Retina (tissue), 1 donor: Measurements from ENCODE around the gene ADAMTS5.

Experiments used
- DNase-seq: peaks from one replicate; pipeline ENCODE4 v3.0.0-alpha.2; 2016

Gene ADAMTS5

DNA sequence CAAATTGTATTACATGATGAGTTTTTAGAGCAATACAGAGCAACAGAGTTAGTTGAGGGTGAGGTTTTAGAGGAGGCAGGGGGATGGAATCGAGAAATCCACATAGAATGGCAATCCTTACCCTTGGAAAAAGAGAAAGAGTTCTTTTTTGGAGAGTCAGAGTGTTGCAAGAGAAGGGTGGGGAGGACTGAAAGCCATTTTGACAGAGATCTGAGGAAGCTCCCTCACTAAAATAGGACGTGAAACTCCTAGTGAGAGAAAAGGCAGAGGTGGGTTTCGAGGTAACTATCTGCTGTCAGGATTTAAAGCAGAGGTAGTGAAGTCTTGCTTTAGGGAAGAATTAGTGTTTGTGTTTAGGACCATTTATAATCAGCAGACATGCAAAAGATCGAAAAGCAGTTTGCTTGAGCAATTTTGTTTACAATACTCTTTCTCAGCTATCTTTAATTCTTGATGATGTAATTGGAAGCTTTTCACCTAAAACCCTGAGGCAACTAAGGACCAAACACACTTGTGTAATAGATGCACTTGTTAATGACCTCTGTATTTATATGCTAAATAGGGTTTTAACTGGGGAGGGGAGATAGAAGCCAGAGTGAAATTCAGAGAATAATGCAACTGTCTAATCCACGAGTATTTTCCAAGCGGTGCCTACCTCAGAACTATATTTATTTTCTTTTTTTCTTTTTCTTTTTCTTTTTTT is 20.0 kb downstream of the ADAMTS5 start:
- DNase-seq, result no peak

DNA sequence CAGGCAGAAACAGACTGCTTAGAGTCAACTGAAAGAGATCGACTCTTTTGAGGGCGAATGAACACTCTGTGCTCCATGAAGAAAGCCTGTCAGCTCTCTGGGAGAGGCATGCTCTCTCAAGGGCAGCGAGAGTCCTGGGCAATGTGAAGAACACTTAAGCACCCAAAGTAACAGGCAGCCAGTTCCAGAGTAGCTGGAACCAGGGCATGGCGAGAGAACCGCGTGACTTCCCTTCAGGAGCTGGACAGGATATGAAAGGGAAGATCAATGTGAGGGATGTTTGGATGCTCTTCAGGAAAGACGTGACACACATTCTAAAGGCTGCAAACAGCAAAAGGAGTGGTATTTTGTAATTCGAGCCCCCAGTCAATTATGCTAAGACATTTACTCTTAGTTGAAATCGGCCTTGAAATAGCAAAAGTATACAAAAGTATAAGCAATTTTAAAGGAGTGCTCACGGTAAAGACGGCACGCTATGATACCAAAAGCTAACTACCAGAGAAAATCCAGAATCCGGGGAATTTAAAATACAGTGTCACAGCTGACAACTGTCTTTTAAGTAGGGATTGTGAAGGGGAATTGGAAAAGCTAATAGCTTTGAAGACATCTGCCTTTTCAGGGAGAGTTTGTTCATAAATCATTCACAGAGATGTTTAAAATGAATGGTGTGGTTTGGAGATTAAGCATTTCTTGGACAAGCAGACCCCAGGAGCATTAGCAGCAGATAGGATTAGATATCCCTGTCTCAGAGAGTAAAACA is 20.8 kb downstream of the ADAMTS5 start:
- DNase-seq, result peak; percentile 14

- no peak for DNase-seq
These were observed 23.0 kb downstream of the ADAMTS5 start for GRCh38 chr21:26943921-26944320.

DNA sequence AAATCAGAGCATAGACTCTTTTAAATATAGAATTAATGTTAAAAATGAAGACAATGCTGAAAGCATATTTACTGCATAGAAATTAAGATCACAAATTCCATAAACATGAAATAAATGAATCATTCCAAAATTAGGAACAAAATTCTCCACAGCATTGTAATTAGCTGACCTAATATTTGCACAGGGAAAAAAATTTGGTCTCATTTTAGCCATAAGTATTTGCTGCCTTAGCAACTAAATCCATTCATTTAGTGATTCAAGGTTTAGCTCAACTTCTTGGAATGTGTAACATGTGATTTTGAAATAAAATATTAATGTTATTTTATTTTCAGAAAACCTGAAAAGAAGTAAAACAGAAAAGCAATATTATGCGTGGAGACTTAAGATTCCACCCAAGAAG is 25.5 kb downstream of the ADAMTS5 start:
- no peak for DNase-seq

GRCh38 chr21:26939601-26940111 is 27.2 kb downstream of the ADAMTS5 start:
- DNase-seq, result no peak

- no peak for DNase-seq
These were observed 30.2 kb downstream of the ADAMTS5 start for GRCh38 chr21:26936641-26937040.

DNA sequence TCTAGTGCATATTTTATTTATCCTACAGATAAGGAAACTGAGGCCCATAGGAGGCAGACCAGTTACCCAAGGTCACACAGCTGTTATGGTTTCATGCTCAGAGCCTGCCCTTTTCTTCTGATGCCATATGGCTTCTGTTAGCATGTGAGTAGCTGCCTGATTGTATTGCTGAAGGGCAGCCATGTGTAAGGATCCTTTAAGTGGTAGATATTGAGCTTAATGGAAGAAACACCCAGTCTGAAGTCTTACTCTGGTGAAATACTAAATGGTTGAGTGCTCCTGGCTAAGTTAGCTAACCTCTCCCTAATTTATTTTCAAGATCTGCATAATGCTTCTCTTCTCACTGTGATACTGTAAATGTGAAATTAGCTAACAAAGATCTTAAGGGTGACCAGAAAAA is 30.9 kb downstream of the ADAMTS5 start:
- DNase-seq, result peak; percentile 39

GRCh38 chr21:26934383-26934782 is 32.5 kb downstream of the ADAMTS5 start:
- no peak for DNase-seq

- peak; percentile 31 for DNase-seq
These were observed 33.4 kb downstream of the ADAMTS5 start for GRCh38 chr21:26933448-26933847.

- no peak for DNase-seq
These were observed 41.3 kb downstream of the ADAMTS5 start for GRCh38 chr21:26925636-26926035.

DNA sequence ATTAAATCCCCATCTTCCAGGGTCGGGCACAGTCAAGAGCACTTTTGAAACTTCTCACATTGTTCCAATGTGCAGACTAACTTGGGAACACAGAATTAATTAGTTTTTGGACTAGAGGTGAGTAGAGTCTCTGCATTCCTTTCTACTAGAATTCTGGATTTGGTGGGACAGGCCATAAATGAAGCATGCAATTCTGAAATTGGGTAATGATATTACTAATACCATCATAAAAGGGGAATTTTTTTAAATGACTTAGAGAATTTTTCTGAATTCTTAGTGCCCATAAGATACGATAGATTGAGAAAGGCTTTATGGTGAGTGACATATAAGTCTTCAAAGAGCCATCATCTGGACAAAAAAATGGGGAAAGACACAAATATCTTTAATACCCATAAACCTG is 41.8 kb downstream of the ADAMTS5 start:
- DNase-seq, result no peak

DNA sequence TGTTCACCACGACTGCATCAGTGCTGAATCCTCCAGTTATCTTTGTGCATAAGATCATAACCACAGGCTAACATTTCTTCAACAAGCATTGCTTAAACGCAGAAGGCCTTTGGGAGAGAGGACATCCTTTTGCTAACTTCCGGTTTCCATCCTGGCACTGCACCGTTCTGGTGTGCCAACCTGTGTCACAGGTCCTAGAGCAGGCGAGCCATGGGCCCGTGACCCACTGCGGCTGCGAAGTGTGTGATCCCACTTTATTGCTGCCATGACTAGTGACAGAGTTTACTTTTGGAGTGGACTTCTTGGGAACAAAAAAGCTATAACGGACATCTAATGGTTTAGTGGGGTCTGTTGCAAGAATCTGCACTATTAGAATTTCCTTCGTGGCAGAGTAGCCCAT is 42.9 kb downstream of the ADAMTS5 start:
- no peak for DNase-seq

DNA sequence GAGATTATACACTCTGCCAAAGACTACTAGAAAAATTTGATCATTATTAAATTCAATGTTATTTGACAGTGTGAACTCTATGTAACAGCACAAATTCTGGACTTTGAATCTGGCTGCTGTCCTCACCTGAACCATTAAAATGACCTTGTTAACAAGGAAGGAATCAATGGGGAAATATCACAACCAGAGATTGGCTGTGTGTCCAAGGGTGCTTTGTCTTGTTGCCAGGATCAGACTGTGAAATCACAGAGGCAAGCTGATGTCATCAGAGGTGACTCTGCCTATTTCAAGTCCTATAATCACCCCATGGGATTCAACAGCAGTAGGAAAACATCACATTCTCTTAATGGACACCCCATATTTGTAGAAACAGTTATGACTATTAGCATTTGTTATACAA is 46.8 kb downstream of the ADAMTS5 start:
- no peak for DNase-seq

- DNase-seq, result no peak
These were observed 48.4 kb downstream of the ADAMTS5 start for GRCh38 chr21:26918323-26919079.

DNA sequence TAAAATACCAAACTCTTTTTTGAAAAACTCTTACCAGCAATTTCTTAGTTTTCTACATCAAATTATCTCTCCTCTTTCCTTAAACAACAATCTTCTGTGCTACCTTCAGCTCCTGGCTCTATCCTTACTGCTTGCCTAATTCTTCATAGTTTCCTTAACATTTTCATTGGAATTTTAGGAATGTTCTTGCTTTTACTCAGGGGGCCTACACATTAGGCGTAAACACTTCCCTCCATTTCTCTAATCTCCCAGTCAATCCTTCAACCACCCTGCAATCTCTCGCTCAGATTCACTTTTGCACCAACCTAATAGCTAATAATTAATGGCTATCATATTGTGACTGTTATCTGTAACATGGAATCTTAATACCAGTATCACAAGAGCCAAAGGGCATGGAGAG is 50.1 kb downstream of the ADAMTS5 start:
- no peak for DNase-seq

DNA sequence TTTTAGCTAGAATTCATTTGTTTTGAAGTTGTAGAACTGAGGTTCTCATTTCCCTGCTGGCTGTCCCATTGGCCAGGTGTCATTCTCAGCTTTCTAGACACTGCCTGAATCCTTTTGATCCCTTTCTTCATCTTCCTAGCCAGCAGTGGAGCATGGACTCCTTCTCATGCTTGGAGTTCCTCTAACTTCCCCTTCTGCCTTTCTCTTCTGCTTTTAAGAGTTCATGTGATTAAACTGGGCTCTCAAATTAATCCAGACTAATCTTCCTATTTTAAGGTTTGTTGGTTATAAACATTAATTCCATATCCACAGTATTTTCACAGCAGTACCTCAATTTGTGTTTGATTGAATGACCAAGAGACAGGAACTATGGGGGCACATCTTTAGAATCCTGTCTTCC is 52.3 kb downstream of the ADAMTS5 start:
- DNase-seq, result no peak

GRCh38 chr21:26912466-26912865 is 54.4 kb downstream of the ADAMTS5 start:
- DNase-seq, result no peak

GRCh38 chr21:26909972-26910371 is 56.9 kb downstream of the ADAMTS5 start:
- peak; percentile 18 for DNase-seq

DNA sequence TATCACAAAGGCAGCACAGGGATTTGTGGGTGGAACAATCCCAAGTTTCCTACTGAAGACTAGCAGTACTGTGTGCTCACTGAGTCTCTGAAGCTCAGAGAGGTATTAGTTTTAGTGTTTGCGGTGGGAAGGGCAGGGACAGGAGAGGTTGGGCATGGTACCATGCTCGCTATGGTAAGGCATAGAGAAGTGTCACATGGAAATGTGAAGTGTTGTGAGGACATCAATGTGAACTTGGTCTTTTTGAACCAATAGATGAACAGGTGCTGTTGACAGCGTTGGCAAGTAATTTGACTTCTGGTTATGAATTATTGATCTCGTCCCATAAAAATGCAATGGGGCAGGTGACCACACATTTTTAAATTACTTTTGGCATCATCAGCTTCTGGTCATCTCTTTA is 65.9 kb downstream of the ADAMTS5 start:
- no peak for DNase-seq

DNA sequence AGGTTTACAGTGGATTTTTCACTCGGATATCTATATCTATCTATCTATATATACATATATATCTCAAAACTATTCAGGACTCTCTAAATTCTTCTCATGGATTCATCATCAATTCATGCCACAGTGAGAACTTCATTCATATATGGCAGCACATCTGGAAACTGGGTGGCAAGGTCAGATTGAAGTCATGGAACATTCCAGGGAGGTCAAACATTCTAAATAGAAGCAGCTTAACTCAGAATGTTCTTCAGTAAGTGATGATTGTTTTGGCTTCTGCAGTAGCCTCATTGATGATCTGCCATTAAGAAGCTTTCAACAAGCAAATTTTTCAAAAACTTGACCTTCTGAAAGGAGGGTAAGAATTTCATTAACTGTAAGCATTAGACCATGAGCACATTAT is 74.7 kb downstream of the ADAMTS5 start:
- DNase-seq, result no peak

GRCh38 chr21:26888931-26889330 is 78.0 kb downstream of the ADAMTS5 start:
- no peak for DNase-seq

GRCh38 chr21:26888256-26888655 is 78.6 kb downstream of the ADAMTS5 start:
- DNase-seq, result no peak

DNA sequence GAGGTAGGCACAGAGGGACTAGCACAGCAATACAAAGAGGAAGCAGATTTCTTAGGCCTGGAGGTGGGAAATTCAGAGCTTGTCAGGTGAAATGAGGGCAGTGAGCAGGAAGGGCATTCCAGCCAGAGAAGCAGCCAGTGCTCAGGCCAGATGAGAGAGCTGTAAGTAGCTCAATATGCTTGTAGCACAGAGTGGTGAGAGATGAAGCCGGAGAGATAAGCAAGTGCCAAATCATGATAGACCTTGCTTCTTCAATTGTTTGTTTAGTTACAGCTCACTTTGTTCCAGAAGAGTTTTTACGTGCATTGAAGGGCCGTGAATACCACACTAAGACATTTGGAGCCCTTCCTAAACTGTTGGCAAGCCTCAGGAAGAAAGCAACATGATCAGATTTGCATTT is 79.6 kb downstream of the ADAMTS5 start:
- DNase-seq, result no peak

GRCh38 chr21:26884436-26884835 is 82.5 kb downstream of the ADAMTS5 start:
- DNase-seq, result no peak
